Measurements from ENCODE around the gene IL3RA.

The IL3RA gene

DNA sequence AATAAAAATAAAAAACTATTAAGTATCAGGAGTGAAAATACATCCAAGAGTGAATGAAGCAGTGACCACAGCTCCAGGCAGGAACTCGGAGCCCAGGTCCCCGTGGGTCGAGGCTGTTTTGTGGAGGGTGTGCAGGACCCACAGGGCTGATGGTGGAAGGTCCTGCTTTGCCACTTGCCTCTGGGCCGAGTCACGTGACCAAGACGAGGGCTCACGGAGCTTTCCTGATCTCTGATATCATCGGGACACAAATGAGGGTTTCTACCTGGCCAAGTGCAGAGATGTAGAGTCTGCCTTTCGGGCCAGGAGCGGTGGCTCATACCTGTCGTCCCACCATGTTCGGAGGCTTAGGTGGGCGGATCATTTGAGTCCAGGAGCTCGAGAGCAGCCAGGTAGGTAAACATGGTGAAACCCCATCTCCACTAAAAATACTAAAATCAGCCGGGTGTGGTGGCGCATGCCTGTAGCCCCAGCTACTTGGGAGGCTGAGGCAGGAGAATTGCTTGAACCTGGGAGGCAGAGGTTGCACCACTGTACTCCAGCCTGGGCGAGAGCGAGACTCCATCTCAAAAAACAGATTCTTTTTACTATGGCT is 48.2 kb downstream of the IL3RA start:
- no peak for DNase-seq (ENCODE audit: low spot score)

GRCh38 chrX:1385253-1386223 is 49.0 kb downstream of the IL3RA start:
- no peak for DNase-seq (ENCODE audit: low spot score)

- no peak for DNase-seq (ENCODE audit: low spot score)
These were observed 49.9 kb downstream of the IL3RA start for GRCh38 chrX:1386338-1387127.

- no peak for DNase-seq (ENCODE audit: low spot score)
These were observed 50.7 kb downstream of the IL3RA start for GRCh38 chrX:1387141-1387776.

- no peak for DNase-seq (ENCODE audit: low spot score)
These were observed 52.1 kb downstream of the IL3RA start for GRCh38 chrX:1388651-1389050.

GRCh38 chrX:1389181-1389992 is 52.8 kb downstream of the IL3RA start:
- no peak for DNase-seq (ENCODE audit: low spot score)

- no peak for DNase-seq (ENCODE audit: low spot score)
These were observed 53.4 kb downstream of the IL3RA start for GRCh38 chrX:1389993-1390285.

- no peak for DNase-seq (ENCODE audit: low spot score)
These were observed 54.2 kb downstream of the IL3RA start for GRCh38 chrX:1390621-1391369.

- DNase-seq (ENCODE audit: low spot score) = no peak
These were observed 54.8 kb downstream of the IL3RA start for GRCh38 chrX:1391370-1391706.

GRCh38 chrX:1391707-1392375 is 55.3 kb downstream of the IL3RA start, which contains the start of gene SLC25A6:
Gene SLC25A6, minus strand, starts transcription at chrX:1392113. Its CDS starts 104 bp downstream, at chrX:1392009.
- DNase-seq (ENCODE audit: low spot score) = peak; percentile 98

DNA sequence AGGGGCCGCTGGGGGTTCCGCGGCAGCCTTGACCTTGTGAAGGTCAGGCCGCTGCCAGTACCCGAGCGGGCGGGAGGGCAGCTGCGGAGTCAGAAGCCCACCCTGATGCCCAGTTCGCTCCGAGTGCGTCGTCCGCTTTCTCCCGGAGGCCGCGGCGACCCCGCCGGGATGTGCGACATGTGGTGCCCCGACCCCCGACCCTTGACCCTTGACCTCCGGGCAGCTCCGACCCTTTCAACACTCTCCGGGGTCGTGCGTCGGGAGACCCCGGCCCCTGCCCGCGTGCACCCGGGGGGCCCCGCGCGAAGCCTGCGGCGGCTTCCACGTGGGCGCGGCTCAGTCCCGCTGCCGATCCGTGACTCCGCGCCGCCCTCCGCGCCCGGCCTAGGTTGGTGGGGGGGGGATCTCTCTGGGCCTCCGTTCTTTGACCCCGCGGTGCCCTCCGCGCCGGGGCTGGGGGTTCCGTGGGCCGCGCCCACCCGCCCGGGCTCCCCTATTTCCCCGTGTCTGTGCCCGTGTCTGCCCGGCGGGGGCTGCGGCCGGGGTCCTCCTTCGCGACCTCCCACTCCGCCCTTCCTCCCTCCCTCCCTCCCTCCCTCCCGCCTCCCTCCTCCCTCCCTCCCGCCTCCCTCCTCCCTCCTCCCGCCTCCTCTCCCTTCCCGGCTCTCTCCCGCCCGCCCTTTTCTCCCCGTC is 55.9 kb downstream of the IL3RA start:
- DNase-seq (ENCODE audit: low spot score) = no peak

DNA sequence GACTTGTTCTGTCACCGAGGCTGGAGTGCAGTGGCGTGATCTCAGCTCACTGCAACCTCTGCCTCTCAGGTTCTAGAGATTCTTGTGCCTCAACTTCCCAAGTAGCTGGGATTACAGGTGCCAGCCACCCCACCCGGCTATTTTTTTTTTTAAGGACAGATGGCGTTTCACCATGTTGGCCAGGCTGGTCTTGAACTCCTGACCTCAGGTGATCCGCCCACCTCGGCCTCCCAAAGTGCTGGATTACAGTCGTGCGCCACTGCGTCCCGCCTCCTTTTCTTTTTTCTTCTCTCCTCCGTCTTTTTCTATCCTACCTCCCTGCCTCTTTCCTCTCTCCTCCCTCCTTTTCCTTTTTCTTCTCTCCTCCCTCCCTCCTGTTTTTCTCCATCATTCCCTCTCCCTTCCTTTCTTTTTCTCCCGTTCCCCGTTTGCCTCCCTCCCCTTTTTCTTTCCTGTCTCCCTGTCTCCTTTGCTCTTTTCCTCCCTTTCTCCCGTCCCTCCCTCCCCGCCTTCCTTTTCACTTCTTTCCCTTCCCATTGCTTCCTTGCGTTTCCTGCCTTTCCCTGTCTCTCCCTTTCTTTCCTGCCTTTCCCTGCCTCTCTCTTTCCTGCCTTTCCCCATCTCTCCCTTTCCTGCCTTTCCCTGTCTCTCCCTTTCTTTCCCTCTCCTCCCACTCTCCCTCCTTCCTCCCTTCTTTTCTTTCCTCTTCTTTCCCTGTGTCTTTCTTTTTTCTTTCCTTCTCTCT is 57.5 kb downstream of the IL3RA start:
- DNase-seq (ENCODE audit: low spot score) = no peak

GRCh38 chrX:1394731-1395501 is 58.3 kb downstream of the IL3RA start:
- DNase-seq (ENCODE audit: low spot score) = no peak

DNA sequence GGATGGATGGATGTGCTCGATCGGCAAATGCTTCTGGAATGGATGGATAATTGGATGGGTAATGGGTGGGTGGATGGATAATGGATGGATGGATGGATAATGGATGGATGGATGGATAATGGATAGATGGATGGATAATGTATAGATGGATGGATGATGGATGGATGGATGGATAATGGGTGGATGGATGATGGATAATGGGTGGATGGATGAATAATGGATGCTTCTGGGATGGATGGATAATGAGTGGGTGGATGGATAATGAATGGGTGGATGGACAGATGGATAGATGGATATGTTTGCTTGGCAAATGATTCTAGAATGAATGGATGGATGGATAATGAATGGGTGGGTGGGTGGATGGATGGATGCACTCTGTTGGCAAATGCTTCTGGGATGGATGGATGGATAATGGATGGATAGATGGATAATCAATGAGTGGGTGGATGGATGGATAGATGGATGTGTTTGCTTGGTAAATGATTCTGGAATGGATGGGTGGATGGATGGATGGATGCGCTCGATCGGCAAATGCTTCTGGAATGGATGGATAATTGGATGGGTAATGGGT is 59.1 kb downstream of the IL3RA start:
- no peak for DNase-seq (ENCODE audit: low spot score)

DNA sequence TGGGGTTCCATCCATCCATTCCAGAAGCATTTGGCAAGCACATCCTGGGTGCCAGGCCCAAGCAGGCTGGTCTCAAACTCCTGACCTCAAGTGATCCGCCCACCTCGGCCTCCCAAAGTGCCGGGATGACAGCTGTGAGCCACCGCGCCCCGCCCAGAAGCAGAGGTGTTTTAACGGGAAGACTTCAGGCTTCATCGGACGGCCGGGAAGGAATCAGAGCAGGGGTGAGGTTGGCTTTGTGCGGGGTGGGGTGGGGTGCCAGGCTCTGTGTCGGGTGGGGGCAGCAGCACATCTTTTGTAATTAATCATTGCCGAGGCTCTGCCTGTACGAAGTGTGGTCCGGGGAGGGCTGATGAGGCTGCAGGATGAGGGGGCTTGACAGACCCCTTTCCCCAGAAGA is 60.4 kb downstream of the IL3RA start:
- no peak for DNase-seq (ENCODE audit: low spot score)

DNA sequence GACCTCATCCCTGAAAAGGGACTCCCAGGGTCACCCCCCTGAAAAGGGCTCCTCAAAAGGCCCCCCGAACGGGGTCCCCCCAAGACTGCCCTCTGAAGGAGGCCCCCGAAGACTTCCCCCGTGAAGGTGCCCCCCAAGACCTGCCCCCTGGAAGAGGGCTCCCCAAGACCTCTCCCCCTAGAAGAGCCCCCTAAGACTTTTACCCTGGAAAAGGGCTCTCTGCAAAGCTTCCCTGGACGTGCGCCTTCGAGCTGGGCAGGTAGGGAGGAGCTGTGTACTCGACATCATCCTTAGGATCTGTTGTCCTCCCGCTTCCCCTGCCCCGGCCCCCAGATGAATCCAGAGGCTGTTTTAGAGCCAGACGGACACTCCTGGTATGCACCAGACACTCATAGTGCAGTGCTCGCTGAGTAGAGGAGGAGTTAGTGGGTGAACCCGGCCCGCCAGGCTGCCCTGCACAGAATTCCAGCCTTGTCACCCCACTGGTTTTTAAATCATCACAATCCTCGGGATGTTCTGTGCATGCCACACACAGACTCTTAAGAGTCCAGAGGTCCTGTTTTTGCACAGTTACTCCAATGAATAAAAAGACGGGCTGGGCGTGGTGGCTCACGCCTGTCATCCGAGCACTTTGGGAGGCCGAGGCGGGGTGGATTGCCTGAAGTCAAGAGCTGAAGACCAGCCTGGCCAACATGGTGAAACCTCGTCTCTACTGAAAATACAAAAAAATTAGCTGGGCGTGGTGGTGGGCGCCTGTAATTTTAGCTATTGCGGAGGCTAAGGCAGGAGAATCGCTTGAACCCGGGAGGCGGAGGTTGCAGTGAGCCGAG is 61.1 kb downstream of the IL3RA start:
- no peak for DNase-seq (ENCODE audit: low spot score)

Measured in kidney capillary endothelial cell (primary cell).